Measurements from ENCODE around the gene CRAT.
A peak's percentile ranks its signal among the peaks of the same experiment; 100 is the strongest.

The CRAT gene

GRCh38 chr9:129111528-129112151 is 1.0 kb upstream of the CRAT start:
- Histone ChIP-seq H3K4me1 (peaks cover 55% of the 10 kb centered on the region), H3K36me3 (peaks cover 13% of the 10 kb centered on the region), H3K9ac (peak overlapping the region; percentile 92), H3K27me3 (no peaks in the 10 kb centered on the region), H3K4me2 (peak overlapping the region; percentile 95), H3K27ac (peak overlapping the region; percentile 92), H3K9me3 (no peaks in the 10 kb centered on the region), H4K20me1 (peaks cover 28% of the 10 kb centered on the region), H3K4me3 (peak overlapping the region; percentile 90)
- no peak for TF ChIP-seq Cebpa-rat (IDR thresholded peaks at IDR 0.05)

DNA sequence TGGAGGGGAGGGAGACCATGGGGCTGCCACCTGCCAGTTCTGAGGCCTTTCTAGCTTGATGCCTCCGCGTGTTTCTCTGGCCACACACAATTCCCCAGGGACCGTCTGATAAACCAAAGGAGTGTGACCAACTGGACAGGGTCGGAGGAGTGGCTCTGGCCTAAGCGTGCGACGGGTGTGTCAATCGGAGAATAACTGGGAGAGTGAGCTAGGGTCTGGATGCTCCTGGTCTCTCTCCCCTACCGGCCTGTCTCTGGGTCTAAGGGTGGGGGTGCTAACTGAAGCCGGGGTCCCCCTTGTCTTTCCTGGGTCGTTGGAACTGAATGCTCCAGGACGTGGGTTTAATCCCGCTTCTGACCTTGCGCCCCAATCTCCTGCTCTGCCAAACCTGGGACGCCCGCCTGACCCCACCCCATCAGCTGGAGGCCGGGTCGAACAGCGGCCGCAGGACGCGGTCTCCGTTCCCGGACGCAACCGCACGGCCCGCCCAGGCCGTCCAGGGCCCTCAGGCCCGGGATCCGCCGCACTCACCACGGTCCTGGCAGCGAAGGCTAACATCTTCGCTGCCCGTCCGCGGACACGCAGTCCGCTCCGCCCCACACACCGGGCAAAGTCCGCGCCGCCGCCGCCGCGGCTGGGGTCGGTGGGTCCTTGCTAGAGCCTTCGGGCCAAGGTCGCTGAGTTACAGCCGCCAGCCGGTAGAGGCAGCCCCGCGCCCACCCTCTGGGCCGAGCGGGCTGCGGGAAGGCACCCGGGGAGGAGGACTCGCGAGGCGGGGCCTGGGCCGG is 447 bp downstream of the CRAT start:
- Histone ChIP-seq H4K20me1 (peaks cover 18% of the 10 kb centered on the region), H3K27me3 (no peaks in the 10 kb centered on the region), H3K9ac (peak overlapping the region; percentile 86), H3K9me3 (no peaks in the 10 kb centered on the region), H3K4me3 (peak overlapping the region; percentile 90), H3K36me3 (peaks cover 20% of the 10 kb centered on the region), H3K4me2 (peak overlapping the region; percentile 98), H3K4me1 (peaks cover 45% of the 10 kb centered on the region), H3K27ac (peak overlapping the region; percentile 79)
- no peak for TF ChIP-seq Cebpa-rat (IDR thresholded peaks at IDR 0.05)

DNA sequence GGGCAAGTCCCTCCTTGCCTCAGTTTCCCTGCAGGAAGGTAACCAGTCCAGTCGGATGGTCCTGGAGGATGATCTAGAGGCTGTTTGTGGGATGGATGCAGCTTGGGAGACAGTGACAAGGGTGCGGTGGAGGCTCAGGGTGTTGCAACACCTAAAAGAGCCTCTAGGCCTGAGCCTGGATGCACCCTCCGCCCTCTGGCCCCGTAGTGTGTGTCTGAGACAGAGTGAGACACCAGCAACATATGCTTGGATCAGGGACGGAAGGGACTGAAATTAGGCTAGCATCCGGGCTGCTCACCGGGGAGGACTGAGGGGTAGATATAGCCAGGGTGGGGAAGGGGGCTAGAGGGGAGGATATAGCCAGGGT is 1.1 kb downstream of the CRAT start:
- peaks cover 20% of the 10 kb centered on the region for H3K36me3 ChIP-seq
- peaks cover 12% of the 10 kb centered on the region for H4K20me1 ChIP-seq
- H3K27me3 ChIP-seq, result no peaks in the 10 kb centered on the region
- H3K27ac ChIP-seq, result no peak overlapping the region
- H3K9ac ChIP-seq, result peak overlapping the region; percentile 27; the same call in 1 of the 2 replicates
- H3K4me1 ChIP-seq, result peaks cover 39% of the 10 kb centered on the region
- peak overlapping the region; percentile 90; the same call in 1 of the 2 replicates for H3K4me3 ChIP-seq
- peak; percentile 86 for TF ChIP-seq Cebpa-rat (IDR thresholded peaks at IDR 0.05)
- H3K9me3 ChIP-seq, result no peaks in the 10 kb centered on the region
- peak overlapping the region; percentile 98 for H3K4me2 ChIP-seq

DNA sequence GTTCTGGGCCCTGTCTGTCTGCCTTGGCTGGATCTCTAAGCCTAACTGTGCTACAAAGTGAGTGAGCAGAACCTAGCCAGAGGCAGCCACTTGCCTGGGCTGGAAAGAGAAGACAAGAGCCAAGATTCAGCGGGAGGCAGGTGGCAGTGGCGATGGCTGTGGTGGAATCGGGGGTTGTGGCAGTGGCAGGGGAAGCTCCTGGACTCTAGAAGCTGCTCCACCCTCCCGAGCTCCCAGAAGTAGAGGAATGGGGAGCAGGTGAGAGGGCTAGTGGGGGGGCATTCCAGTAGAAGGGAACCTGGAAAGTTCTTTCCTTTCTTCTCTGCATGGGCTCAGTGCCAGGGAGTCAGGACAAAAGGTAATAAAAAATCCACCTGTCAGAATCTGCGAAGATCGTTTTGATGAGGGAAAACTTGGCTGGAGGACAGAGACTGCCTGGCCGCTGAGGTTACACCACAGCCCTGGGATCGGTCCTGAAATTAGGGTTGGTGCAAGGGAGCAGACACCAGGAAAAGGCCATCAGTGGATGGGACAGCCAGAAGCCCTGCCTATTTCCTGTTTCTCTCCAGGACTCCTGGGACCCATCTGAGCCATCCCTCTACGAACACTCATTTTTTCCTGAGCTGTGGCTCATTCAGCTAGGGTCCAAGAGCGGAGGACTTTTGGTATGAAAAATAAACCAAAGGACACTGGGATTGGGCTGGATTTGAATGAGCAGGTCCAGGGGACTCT is 1.6 kb downstream of the CRAT start:
- TF ChIP-seq Cebpa-rat (IDR thresholded peaks at IDR 0.05), result no peak
- Histone ChIP-seq H3K4me1 (peaks cover 33% of the 10 kb centered on the region), H3K4me2 (peak overlapping the region; percentile 98), H3K27ac (no peak overlapping the region), H3K36me3 (peaks cover 20% of the 10 kb centered on the region), H3K4me3 (0 out of 2 replicates have a peak overlapping the region, but pooled peaks have one; percentile 90), H4K20me1 (peaks cover 6% of the 10 kb centered on the region; the same call in 1 of the 2 replicates), H3K9ac (peak overlapping the region; percentile 27; the same call in 1 of the 2 replicates), H3K27me3 (no peaks in the 10 kb centered on the region), H3K9me3 (no peaks in the 10 kb centered on the region)

GRCh38 chr9:129108083-129108804 is 2.3 kb downstream of the CRAT start:
- no peak overlapping the region for H3K27ac ChIP-seq
- TF ChIP-seq Cebpa-rat (IDR thresholded peaks at IDR 0.05), result no peak

DNA sequence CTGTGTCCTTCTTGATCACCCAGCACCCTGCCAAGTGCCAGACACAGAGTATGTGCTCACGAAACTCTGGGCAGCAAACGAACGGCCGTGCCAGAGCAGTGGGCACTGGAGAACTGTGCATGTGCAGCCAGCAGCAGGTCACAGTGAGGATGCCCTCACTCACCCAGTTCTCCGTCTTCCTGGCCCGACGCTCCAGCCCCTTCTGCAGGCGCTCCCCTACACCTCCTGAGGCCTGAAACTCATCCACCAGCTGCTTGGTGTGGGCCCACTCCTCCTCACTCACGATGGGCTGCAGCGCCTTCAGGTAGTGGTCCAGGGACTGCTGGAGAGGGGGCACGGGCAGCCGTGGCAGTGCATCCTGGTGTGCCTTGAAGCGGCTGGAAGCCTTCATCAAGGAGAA is 2.9 kb downstream of the CRAT start:
- no peak overlapping the region for H3K9ac ChIP-seq
- H3K4me2 ChIP-seq, result no peak overlapping the region
- peaks cover 20% of the 10 kb centered on the region for H3K36me3 ChIP-seq
- no peaks in the 10 kb centered on the region for H3K27me3 ChIP-seq
- no peak overlapping the region for H3K27ac ChIP-seq
- TF ChIP-seq Cebpa-rat (IDR thresholded peaks at IDR 0.05), result no peak
- no peak overlapping the region for H3K4me3 ChIP-seq
- H3K9me3 ChIP-seq, result no peaks in the 10 kb centered on the region
- no peaks in the 10 kb centered on the region for H4K20me1 ChIP-seq
- peaks cover 20% of the 10 kb centered on the region for H3K4me1 ChIP-seq

More at GRCh38 chr9:129108083-129108804, 2.3 kb downstream of the CRAT start:
- Histone ChIP-seq H3K9me3 (no peaks in the 10 kb centered on the region), H3K27me3 (no peaks in the 10 kb centered on the region), H3K9ac (peak overlapping the region; percentile 27; the same call in 1 of the 2 replicates), H4K20me1 (no peaks in the 10 kb centered on the region), H3K4me2 (peak overlapping the region; percentile 98), H3K4me1 (peaks cover 26% of the 10 kb centered on the region), H3K4me3 (no peak overlapping the region), H3K36me3 (peaks cover 20% of the 10 kb centered on the region)

DNA sequence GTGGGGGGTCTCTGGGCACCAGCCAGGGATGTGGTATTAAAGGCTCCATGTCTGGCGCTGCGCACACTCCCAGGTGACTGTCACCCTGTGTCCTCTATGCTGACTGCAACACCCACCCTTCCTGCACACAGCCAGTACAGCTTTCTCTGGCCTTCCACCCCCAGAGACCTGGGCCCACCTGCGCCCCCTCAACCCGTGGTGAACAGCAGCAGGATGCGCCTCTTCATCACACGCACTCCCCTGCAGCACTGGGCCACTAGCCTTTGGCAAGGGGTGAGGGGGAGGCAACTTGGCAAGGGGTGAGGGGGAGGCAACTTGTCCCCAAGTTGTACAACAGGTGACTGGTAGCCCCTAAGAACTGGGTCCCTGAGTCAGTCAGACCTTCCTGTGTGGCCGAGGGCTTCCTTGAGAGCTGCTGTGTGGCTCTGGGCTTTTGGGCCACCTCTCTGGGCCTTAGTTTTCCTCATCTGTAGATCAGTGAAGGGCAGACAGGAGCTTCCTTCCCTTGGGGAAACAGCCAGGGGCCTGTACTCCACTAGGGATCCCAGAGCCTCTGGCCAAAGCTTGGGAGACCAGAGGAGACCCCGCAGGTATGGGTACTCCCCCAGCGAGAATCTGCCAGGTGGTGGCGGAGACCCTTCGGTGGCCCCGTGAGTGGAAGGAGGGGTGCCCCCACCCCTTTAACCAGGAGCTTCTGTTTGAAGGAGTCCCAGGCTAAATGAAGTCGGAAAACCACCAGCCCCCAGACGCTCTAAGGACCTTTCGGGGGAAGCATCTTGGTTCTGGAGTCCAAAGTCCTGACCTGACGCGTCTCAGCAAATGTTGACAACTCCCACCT is 4.5 kb downstream of the CRAT start:
- no peaks in the 10 kb centered on the region for H3K9me3 ChIP-seq
- no peak overlapping the region for H3K4me2 ChIP-seq
- H3K9ac ChIP-seq, result no peak overlapping the region
- TF ChIP-seq Cebpa-rat (IDR thresholded peaks at IDR 0.05), result no peak
- no peaks in the 10 kb centered on the region for H3K27me3 ChIP-seq
- no peak overlapping the region for H3K27ac ChIP-seq
- H3K36me3 ChIP-seq, result peaks cover 20% of the 10 kb centered on the region
- peaks cover 15% of the 10 kb centered on the region for H3K4me1 ChIP-seq
- H3K4me3 ChIP-seq, result no peak overlapping the region
- H4K20me1 ChIP-seq, result no peaks in the 10 kb centered on the region

GRCh38 chr9:129104051-129104450 is 6.5 kb downstream of the CRAT start:
- no peak for TF ChIP-seq Cebpa-rat (IDR thresholded peaks at IDR 0.05)
- H3K27me3 ChIP-seq, result no peaks in the 10 kb centered on the region
- H3K27ac ChIP-seq, result no peak overlapping the region
- no peak overlapping the region for H3K9ac ChIP-seq
- H3K4me2 ChIP-seq, result no peak overlapping the region
- no peak overlapping the region for H3K4me3 ChIP-seq
- H4K20me1 ChIP-seq, result no peaks in the 10 kb centered on the region
- H3K4me1 ChIP-seq, result peaks cover 15% of the 10 kb centered on the region
- no peaks in the 10 kb centered on the region for H3K9me3 ChIP-seq
- peaks cover 20% of the 10 kb centered on the region for H3K36me3 ChIP-seq

DNA sequence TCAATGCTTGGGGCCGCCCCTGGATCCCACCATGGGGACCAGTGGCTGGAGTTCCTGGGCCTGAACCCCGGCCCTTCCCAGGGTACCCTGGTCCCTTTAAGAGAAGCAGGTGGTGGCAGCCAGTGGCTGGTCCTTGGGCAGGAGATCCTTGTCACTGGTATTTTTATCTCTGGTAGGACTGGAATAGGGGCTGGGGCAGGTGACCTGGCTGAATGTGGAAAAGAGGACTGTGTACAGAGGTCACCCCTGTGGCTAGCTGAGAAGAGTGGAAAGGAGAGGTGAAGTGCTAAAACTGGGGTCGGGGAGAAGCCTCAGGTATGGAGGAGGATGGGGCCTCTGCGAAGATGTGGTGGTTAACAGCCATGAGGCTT is 7.0 kb downstream of the CRAT start:
- Histone ChIP-seq H3K27me3 (no peaks in the 10 kb centered on the region), H3K27ac (no peak overlapping the region), H3K9ac (no peak overlapping the region), H4K20me1 (no peaks in the 10 kb centered on the region), H3K4me1 (peaks cover 10% of the 10 kb centered on the region), H3K9me3 (no peaks in the 10 kb centered on the region), H3K4me3 (no peak overlapping the region), H3K36me3 (peaks cover 20% of the 10 kb centered on the region), H3K4me2 (no peak overlapping the region)
- TF ChIP-seq Cebpa-rat (IDR thresholded peaks at IDR 0.05), result no peak

Measured in BLaER1 (cell line).